C1 segment of cervical spinal cord (tissue), 14 donors: ENCODE results near the gene KIF6.
"Not testable (repeated sequence)": the region's sequence is repeated elsewhere in the genome, so short reads cannot be mapped to it uniquely, and the experiment has no call there.

Experiments used
- DNase-seq, 14 donors: peaks; one replicate each; lab custom pipeline; 2025; lab: John Stamatoyannopoulos, UW

KIF6 gene

GRCh38 chr6:39502362-39502955 lies 222.7 kb downstream of the KIF6 start:
- DNase-seq = not testable (repeated sequence)

GRCh38 chr6:39499053-39499452 lies 226.2 kb downstream of the KIF6 start:
- DNase-seq = no peak

- no peak for DNase-seq
These were observed 227.1 kb downstream of the KIF6 start for GRCh38 chr6:39498096-39498495.

GRCh38 chr6:39496915-39497314 lies 228.3 kb downstream of the KIF6 start:
- no peak for DNase-seq

GRCh38 chr6:39496456-39496855 lies 228.8 kb downstream of the KIF6 start:
- no peak for DNase-seq

GRCh38 chr6:39495640-39496039 lies 229.6 kb downstream of the KIF6 start:
- no peak for DNase-seq

- DNase-seq = no peak
These were observed 230.2 kb downstream of the KIF6 start for GRCh38 chr6:39494998-39495397.

GRCh38 chr6:39493777-39494176 lies 231.4 kb downstream of the KIF6 start:
- DNase-seq = no peak

GRCh38 chr6:39493174-39493573 lies 232.0 kb downstream of the KIF6 start:
- DNase-seq = no peak

- DNase-seq = no peak
These were observed 235.1 kb downstream of the KIF6 start for GRCh38 chr6:39490108-39490507.

GRCh38 chr6:39488255-39488879 lies 236.8 kb downstream of the KIF6 start:
- DNase-seq = no peak

GRCh38 chr6:39484276-39484675 lies 240.9 kb downstream of the KIF6 start:
- DNase-seq = no peak

- DNase-seq = not testable (repeated sequence)
These were observed 245.4 kb downstream of the KIF6 start for GRCh38 chr6:39479819-39480218.

GRCh38 chr6:39476670-39477069 lies 248.5 kb downstream of the KIF6 start:
- DNase-seq = no peak

- DNase-seq = no peak
These were observed 249.1 kb downstream of the KIF6 start for GRCh38 chr6:39476151-39476550.

- no peak for DNase-seq
These were observed 253.1 kb downstream of the KIF6 start for GRCh38 chr6:39471954-39472659.

- no peak for DNase-seq
These were observed 254.7 kb downstream of the KIF6 start for GRCh38 chr6:39470506-39470905.

- no peak for DNase-seq
These were observed 256.8 kb downstream of the KIF6 start for GRCh38 chr6:39468385-39468784.

GRCh38 chr6:39466631-39467030 lies 258.6 kb downstream of the KIF6 start:
- no peak for DNase-seq

GRCh38 chr6:39465539-39465938 lies 259.7 kb downstream of the KIF6 start:
- no peak for DNase-seq

GRCh38 chr6:39464067-39464466 lies 261.1 kb downstream of the KIF6 start:
- no peak for DNase-seq

- no peak for DNase-seq
These were observed 271.2 kb downstream of the KIF6 start for GRCh38 chr6:39453956-39454524.

- no peak for DNase-seq
These were observed 272.0 kb downstream of the KIF6 start for GRCh38 chr6:39453241-39453640.
